Choroid plexus epithelial cell (primary cell): ENCODE data around the gene PREX1.

ENCODE experiments used
- DNase-seq: peaks from one replicate; pipeline ENCODE4 v3.0.0-alpha.2; 2010; ENCODE audit warnings: low read depth
- H3K4me3 ChIP-seq: 2 replicates; pipeline ENCODE4 v1.5.1; 2011; ENCODE audit warnings: low read depth, mild to moderate bottlenecking, control low read depth, low read length, moderate library complexity
- CTCF ChIP-seq: conservative IDR thresholded peaks from 2 replicates; pipeline ENCODE4 v1.5.1; 2011; ENCODE audit warnings: low read depth, mild to moderate bottlenecking, control low read depth, inconsistent platforms, low read length, moderate library complexity

PREX1 gene

GRCh38 chr20:48804300-48804980 is 23.4 kb downstream of the PREX1 start:
- no peak for TF ChIP-seq CTCF
- no peak for DNase-seq
- no peak overlapping the region for H3K4me3 ChIP-seq

- no peak for TF ChIP-seq CTCF
- DNase-seq = no peak
- no peak overlapping the region for H3K4me3 ChIP-seq
These were observed 24.4 kb downstream of the PREX1 start for GRCh38 chr20:48803176-48804053.

- H3K4me3 ChIP-seq = no peak overlapping the region
- TF ChIP-seq CTCF = no peak
- no peak for DNase-seq
These were observed 25.2 kb downstream of the PREX1 start for GRCh38 chr20:48802647-48803046.

- no peak for TF ChIP-seq CTCF
- DNase-seq = no peak
- H3K4me3 ChIP-seq = no peak overlapping the region
These were observed 25.6 kb downstream of the PREX1 start for GRCh38 chr20:48802216-48802615.

- no peak for TF ChIP-seq CTCF
- no peak for DNase-seq
- no peak overlapping the region for H3K4me3 ChIP-seq
These were observed 26.6 kb downstream of the PREX1 start for GRCh38 chr20:48801197-48801596.

- TF ChIP-seq CTCF = no peak
- no peak for DNase-seq
- no peak overlapping the region for H3K4me3 ChIP-seq
These were observed 27.6 kb downstream of the PREX1 start for GRCh38 chr20:48800177-48800576.
